DMS53 treated with DMSO at 0.1 percent for 48 hours (cell line): Measurements from ENCODE around the gene MARK4.
"Not testable (repeated sequence)": the region's sequence is repeated elsewhere in the genome, so short reads cannot be mapped to it uniquely, and the experiment has no call there.

Source experiments
- DNase-seq: peaks from one replicate; lab custom pipeline; 2025; ENCODE audit not compliant: unreplicated experiment; lab: John Stamatoyannopoulos, UW

Gene MARK4

GRCh38 chr19:45334881-45335280 lies 83.8 kb downstream of the MARK4 start:
- not testable (repeated sequence) for DNase-seq

DNA sequence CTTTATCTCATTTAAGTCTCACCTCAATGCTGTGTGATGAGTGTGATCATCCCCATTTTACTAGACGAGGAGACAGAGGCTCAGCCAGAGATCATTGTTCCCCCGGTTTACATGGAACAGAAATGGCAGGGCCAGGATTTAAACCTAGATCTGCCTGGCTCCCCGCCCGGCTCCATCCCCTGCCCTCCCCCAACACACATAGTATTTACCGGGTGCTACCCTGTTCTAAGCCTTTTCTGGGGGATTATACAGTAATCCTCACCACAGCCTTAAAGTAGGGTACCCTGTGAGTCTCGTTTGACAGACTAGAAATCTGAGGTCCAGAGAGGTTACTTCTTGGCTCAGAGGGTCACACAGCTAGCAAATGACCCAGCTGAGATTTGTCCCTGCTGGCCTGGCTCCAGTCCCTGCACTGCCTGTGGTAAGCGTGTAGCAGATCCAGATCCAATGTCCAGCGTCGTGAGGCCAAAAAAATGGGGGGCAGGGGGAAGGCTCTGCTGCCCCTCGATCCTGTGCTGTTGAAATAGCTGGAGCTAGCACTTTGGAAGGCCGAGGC lies 85.7 kb downstream of the MARK4 start:
- DNase-seq: no peak

- no peak for DNase-seq
These were observed 88.6 kb downstream of the MARK4 start for GRCh38 chr19:45339629-45340028.

DNA sequence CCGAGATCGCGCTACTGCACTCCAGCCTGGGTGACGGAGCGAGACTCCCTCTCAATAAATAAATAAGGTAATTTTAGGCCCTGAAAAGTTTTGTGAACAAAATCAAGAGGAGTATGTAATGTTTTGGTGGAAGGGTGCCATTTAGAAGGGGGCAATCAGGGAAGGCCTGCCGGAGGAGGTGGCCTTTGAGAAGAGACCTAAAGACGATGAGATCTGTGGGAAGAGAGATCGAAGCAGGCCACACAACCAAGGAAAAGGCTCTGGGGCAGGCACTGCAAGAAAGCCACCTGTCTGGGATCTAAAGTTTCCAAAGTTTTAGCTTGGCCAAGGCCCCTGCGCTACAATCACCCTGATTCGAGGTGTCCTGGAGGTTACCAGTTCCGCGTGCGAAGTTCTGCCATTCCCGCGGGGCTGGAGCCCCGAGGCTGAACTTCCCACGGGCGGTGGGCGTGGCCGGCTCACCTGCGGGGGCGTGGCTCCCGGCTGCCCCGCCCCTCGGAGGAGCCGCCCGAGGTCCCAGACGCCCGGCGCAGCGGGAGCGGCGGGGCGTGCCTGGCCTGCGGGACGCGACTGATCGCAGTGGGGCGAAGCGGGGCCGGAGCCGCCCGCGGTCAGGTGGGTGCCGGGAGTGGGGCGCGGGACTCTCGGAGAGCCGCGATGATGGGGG lies 89.3 kb downstream of the MARK4 start, which contains the start of gene KLC3:
KLC3 (plus strand) TSS at position 519 of the 667 bp plus-strand sequence. CDS start 4,792 bp downstream, outside the sequence.
- DNase-seq: no peak

DNA sequence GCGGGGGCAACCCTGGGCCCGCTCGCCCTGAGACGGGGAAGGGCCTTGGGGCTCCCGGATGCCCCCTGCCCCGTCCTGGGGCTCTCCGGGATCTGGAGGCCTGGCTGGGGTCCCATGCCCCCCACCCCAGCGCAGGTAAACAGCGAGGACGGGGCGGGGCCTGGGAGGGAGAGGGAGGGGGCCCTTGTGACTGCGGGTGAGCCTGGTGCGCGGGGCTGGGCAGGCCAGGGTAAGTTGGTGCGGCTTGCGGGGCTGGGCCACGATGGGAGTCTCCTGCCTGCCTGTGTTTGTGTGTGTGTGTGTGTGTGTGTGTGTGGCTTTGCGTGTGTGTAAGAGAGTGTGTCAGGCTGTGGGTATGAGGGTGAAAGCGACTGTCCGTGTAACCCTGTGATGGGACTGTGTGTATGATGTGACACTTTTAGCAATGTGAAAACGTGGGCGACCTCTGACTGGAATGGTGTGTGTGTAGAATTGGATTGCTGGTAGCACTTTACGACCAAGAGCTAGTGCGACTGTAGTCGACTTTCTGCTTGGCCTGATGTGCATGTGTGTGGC lies 89.9 kb downstream of the MARK4 start:
- DNase-seq: no peak

DNA sequence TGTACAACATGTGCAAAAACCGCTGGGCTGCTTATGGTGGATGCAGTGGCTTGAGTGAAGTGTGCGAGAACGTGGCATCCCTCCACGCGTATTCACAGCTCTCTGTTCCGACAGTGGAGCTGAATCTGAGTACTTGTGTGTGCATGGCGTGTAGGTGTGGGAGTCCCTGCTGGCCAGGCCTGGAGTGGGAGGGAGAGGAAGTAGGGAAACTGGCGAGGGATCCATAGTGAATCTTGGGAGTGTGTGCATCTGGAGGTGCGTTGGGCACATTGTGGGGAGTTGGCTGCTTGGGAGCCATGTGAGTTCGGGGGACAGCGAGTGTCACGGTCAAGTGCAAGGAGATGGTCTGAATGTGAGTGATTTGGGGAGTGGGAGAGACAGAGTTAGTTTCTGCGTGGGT lies 91.8 kb downstream of the MARK4 start:
- no peak for DNase-seq

DNA sequence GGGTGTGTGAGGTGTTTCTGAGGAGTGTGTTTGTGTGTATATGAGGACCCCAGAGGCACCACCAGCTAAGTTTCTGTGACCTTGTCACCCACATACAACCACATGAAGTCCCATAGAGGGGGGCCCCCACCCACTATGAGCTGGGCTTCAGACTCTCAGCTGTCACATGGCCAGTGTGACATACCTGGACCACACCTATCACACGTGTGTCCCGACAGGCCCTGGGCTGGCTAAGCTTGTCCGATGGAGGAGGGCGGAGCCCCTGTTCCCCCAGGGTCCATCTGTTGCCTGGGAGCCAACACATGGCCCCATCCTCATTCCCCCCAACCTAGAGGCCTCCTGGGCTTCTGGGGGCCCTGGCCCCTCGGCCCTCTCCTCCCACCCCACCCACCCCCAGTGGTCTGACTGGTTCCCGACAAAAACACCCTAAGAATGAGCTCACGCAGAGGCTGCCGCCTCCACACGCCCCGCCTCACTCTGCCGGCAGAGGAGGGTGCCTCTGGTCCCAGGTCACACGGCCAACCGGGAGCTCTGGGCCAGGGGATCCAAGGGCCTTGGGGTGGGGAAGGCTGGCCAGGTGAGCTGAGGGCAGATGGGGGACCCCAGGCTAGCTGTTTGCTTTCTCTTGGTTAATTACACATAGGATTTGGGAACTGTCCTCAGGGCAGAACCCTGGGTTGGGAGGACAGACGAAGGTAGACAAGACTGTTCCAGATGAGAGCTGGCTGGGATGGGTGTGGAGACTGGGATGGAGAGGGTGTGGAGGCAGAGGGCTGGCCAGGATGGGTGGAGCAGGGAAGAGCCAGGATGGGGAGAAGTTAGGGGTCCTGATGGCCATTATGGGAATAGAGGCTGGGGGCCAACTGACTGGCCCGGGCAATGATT lies 93.8 kb downstream of the MARK4 start:
- no peak for DNase-seq

GRCh38 chr19:45345506-45345860 lies 94.4 kb downstream of the MARK4 start:
- DNase-seq: no peak

DNA sequence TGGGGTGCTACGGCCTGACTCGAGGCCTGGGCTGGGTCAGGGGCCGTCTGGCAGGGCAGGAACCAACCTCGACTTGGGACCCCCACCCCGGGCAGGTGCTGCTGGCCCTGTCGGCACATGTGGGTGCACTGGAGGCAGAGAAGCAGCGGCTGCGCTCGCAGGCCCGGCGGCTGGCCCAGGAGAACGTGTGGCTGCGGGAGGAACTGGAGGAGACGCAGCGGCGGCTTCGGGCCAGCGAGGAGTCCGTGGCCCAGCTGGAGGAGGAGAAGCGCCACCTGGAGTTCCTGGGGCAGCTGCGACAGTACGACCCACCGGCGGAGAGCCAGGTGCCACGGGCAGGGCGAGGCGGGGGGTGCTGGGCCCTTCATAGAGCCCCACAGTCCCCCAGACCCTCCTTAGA lies 95.4 kb downstream of the MARK4 start:
- no peak for DNase-seq

GRCh38 chr19:45347570-45348366 lies 96.7 kb downstream of the MARK4 start:
- DNase-seq: no peak

DNA sequence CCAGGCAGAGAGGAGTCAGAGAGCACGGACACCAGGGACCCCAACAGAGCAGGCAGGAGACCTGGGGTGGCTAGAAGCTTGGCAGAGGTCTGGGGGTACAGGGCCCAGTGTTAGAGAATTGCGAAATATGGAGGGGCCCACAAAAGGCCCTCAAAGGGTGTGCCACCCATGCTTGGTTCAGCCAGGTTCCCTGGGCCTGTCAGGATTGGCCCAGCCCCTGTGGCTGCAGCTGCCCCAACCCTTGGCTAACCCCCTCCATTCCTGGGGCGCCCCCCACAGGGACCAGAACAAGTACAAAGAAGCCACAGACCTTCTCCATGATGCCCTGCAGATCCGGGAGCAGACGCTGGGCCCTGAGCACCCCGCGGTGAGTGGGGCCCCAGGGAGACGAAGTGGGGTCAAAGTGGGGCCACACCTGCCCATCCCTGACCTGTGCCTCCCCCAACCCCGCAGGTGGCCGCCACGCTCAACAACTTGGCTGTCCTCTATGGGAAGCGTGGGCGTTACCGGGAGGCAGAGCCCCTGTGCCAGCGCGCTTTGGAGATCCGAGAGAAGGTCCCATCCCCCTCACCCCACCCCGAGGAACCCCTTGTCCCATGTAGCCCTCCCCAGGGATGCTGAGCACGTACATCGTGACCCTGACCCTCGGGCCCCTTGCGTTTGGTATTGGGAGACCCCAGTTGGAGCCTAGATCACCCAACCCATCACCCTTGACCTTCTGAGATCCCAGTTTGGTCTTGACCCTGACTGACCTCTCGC lies 97.5 kb downstream of the MARK4 start:
- DNase-seq: no peak

DNA sequence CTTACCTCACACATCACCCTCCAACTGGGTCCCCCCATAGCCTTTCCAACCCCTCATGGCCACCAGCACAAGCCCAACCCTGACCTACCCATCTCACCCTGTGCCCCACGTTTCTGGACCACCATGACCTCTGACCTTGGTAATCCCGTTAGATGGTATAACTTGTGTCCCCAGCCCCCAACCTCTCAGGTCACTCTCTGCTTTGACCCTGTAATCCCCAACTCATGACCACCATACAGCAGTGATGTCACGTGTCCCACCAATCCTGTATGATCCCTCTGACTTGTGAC lies 98.0 kb downstream of the MARK4 start:
- no peak for DNase-seq

DNA sequence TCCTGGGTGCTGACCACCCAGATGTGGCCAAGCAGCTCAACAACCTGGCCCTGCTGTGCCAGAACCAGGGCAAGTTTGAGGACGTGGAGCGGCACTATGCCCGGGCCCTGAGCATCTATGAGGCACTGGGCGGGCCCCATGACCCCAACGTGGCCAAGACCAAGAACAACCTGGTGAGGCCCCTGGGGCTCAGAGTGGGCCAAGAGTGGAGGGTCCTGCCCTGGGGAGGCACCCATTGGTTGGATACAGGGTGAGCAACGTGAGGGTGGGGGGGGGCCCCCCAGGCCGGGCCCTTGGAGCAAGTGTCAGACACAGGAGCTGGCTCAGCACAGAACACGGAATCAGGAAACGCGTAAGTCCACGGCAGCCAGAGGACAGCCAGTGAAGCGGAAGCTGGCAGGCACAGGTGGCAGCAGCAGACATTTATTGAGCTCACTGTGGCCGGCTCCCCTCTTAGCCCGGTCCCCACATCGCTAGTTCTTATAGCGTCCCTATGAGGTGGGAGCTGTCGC lies 98.4 kb downstream of the MARK4 start:
- no peak for DNase-seq

GRCh38 chr19:45350477-45351058 lies 99.5 kb downstream of the MARK4 start:
- no peak for DNase-seq

GRCh38 chr19:45351401-45351952 lies 100.4 kb downstream of the MARK4 start:
- DNase-seq: no peak

GRCh38 chr19:45352062-45352461 lies 101.0 kb downstream of the MARK4 start:
- no peak for DNase-seq

DNA sequence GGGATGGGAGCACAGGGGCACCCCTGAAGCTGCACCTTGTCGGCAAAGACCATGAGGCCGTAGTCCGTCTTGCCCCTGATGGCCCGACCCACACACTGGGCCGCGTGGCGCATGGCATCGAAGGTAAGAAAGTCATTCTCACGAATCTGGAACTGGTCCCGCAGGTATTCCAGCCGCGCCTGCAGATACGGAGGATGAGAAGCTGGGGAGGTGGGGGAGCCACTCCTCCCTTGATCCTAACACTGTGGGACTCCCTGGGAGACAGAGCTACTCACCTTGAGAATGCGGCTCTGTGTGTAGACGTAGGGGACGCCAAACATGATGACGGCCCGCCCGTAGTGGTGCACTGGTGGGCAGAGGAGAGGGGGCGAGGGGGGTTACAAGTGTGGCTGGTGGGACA lies 101.4 kb downstream of the MARK4 start:
- DNase-seq: no peak

DNA sequence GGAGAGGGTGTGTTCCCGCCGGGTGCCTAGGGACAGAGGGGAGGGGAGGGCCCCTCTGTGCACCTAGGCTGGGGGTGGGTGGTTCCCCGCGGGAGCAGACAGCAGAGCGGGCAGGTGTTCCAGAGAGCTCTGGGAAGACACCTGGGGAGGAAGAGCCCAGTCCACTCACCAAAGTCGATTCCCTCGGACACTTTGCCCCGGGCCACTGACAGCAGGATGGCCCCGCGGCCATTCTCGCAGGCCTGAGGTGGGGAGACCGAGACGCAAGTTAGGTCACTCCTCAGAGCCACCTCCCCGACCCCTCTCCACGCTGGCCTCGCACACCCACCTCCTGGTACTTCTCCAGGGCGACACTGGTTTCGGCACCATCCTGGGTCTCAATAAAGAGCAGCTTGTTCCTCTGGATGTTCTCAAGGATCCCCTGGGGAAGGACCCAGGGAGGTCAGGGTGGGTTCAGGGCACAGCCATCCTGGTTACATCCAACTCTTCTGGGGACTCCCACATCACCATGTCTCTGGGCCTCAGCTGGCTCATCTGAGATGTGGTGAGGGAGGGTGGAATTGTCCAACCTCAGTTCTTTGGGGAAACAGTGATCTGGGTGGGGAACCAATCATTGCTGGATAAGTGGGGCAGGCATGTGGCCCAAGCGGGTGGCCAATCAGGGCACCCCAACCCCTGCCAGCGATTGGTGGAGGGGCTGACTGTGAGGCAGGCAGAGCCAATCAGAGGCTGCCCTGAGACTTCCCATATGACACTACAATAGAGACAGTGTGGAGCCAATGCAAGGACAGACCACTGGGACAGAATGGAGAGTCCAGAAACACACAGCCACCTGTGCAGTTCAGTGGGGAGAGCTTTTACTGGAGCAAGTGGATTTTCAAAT lies 102.1 kb downstream of the MARK4 start:
- no peak for DNase-seq
